Neuronal stem cell (in vitro differentiated cells): Measurements from ENCODE around the gene GLIS2.

Experiments used
- DNase-seq: peaks from one replicate; pipeline ENCODE4 v3.0.0-alpha.2; 2013; ENCODE audit warnings: low spot score
- H2AFZ ChIP-seq: one replicate; pipeline ENCODE4 v1.6.1; 2013; ENCODE audit warnings: mild to moderate bottlenecking, low read length, inconsistent platforms
- H2AK5ac ChIP-seq: 2 replicates; pipeline ENCODE4 v1.6.1; 2013; ENCODE audit warnings: low read depth, mild to moderate bottlenecking, inconsistent platforms, low read length, moderate library complexity, mixed read lengths
- H2BK120ac ChIP-seq: 2 replicates; pipeline ENCODE4 v1.6.1; 2013; ENCODE audit warnings: low read depth, mild to moderate bottlenecking, inconsistent platforms, low read length, moderate library complexity, mixed read lengths
- H2BK12ac ChIP-seq: one replicate; pipeline ENCODE4 v1.6.1; 2013; ENCODE audit warnings: low read length, inconsistent platforms
- H2BK15ac ChIP-seq: 2 replicates; pipeline ENCODE4 v1.6.1; 2013; ENCODE audit warnings: mild to moderate bottlenecking, low read length, inconsistent platforms, mixed read lengths
- H2BK5ac ChIP-seq: one replicate; pipeline ENCODE4 v1.6.1; 2013; ENCODE audit warnings: inconsistent platforms, mild to moderate bottlenecking, low read length, moderate library complexity
- H3K14ac ChIP-seq: one replicate; pipeline ENCODE4 v1.6.1; 2013; ENCODE audit warnings: low read length, inconsistent platforms
- H3K18ac ChIP-seq: 2 replicates; pipeline ENCODE4 v1.6.1; 2013; ENCODE audit warnings: low read length, inconsistent platforms
- H3K23ac ChIP-seq: 2 replicates; pipeline ENCODE4 v1.6.1; 2013; ENCODE audit warnings: low read depth, mild to moderate bottlenecking, mixed read lengths, low read length, inconsistent platforms; ENCODE audit not compliant: poor library complexity
- H3K27ac ChIP-seq: replicated peaks from 3 replicates; pipeline ENCODE4 v1.5.1; 2013; ENCODE audit warnings: low read length, inconsistent platforms
- H3K27me3 ChIP-seq, 3 experiments: 2 replicates each; pipeline ENCODE4 v1.6.1; 2013; ENCODE audit warnings: low read length in 3 of 3, mild to moderate bottlenecking in 2 of 3, inconsistent platforms in 1 of 3, low read depth in 1 of 3, mixed read lengths in 1 of 3, moderate library complexity in 1 of 3; ENCODE audit not compliant: control insufficient read depth in 3 of 3, insufficient read depth in 3 of 3
- H3K36me3 ChIP-seq, 2 donors: replicated peaks in 1 of 2; 2 replicates each; pipeline ENCODE4 v1.6.1; 2013; ENCODE audit warnings: low read length in 2 of 2; ENCODE audit not compliant: control insufficient read depth in 2 of 2, insufficient read depth in 2 of 2
- H3K4ac ChIP-seq: 2 replicates; pipeline ENCODE4 v1.6.1; 2013; ENCODE audit warnings: inconsistent platforms, mild to moderate bottlenecking, low read length, moderate library complexity
- H3K4me1 ChIP-seq, 2 donors: 1 replicate in 1 of 2; 2 replicates in 1 of 2; pipeline ENCODE4 v1.6.1; 2013; ENCODE audit warnings: low read length in 2 of 2, low read depth in 1 of 2; ENCODE audit not compliant: control insufficient read depth in 2 of 2, insufficient read depth in 1 of 2
- H3K4me2 ChIP-seq: one replicate; pipeline ENCODE4 v1.6.1; 2013; ENCODE audit warnings: mild to moderate bottlenecking, low read length, inconsistent platforms; ENCODE audit not compliant: insufficient read depth, poor library complexity, severe bottlenecking
- H3K4me3 ChIP-seq, 2 donors: 2 replicates each; pipeline ENCODE4 v1.5.1; 2013; ENCODE audit warnings: low read length in 2 of 2, mild to moderate bottlenecking in 2 of 2, inconsistent platforms in 1 of 2, moderate library complexity in 1 of 2
- H3K79me1 ChIP-seq: one replicate; pipeline ENCODE4 v1.6.1; 2013; ENCODE audit warnings: low read depth, mild to moderate bottlenecking, inconsistent platforms, low read length, moderate library complexity
- H3K9ac ChIP-seq: one replicate; pipeline ENCODE4 v1.6.1; 2013; ENCODE audit warnings: mild to moderate bottlenecking, low read depth, low read length, inconsistent platforms; ENCODE audit not compliant: poor library complexity
- H3K9me3 ChIP-seq, 2 donors: replicated peaks in 1 of 2; 2 replicates each; pipeline versions ENCODE3 to v1.6.1; 2013; ENCODE audit warnings: low read length in 2 of 2, mild to moderate bottlenecking in 2 of 2, inconsistent platforms in 1 of 2, low read depth in 1 of 2, mixed read lengths in 1 of 2, moderate library complexity in 1 of 2; ENCODE audit not compliant: control insufficient read depth in 2 of 2, insufficient read depth in 1 of 2
- H4K8ac ChIP-seq: one replicate; pipeline ENCODE4 v1.6.1; 2013; ENCODE audit warnings: low read depth, mild to moderate bottlenecking, inconsistent platforms, low read length, moderate library complexity
- H4K91ac ChIP-seq: one replicate; pipeline ENCODE4 v1.6.1; 2013; ENCODE audit warnings: low read length, low read depth, mild to moderate bottlenecking, inconsistent platforms; ENCODE audit not compliant: poor library complexity
- WGBS, 2 donors: extraction: QIAGEN DNeasy Blood & Tissue Kit; methylation state at CpG; one replicate each; pipeline ENCODE4 v1.1.7; 2013; ENCODE audit warnings: missing lambda C conversion rate in 2 of 2, mixed read lengths in 1 of 2; ENCODE audit not compliant: insufficient read length in 2 of 2, insufficient replicate concordance in 1 of 2; ENCODE audit errors: extremely low coverage in 2 of 2; 5-methylcytosine and 5-hydroxymethylcytosine counted together

Gene GLIS2

DNA sequence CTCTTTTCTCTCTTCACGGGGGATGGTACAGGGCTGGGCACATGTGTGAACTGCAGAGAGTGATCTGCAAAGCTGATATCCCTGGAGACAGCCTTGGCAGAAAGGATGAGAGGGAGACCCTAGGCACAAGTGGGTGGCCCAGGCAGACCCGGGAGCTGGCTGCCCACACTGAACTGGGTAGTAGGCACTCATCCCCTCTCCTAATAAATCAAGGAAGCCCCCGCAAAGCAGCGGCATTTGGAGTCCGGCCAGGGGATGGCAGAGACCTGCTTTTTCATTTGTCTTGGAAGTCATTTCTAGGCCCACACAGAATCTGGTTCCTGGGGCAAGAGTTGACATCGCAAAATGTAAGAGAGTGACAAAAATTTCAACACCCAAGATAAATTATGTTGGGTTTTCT lies 40.0 kb upstream of the GLIS2 start:
- H3K36me3 ChIP-seq, result no peaks in the 10 kb centered on the region
- no peak overlapping the region for H2AFZ ChIP-seq
- no peak overlapping the region for H3K18ac ChIP-seq
- no peak overlapping the region for H3K4ac ChIP-seq
- peaks cover 2 to 3% of the 10 kb centered on the region in 2 donors for H3K4me1 ChIP-seq
- H3K23ac ChIP-seq, result no peak overlapping the region
- H2AK5ac ChIP-seq, result no peak overlapping the region
- no peak overlapping the region for H2BK15ac ChIP-seq
- no peak overlapping the region for H3K27ac ChIP-seq
- no peak for DNase-seq
- H2BK5ac ChIP-seq, result no peak overlapping the region
- no CpG with 5 or more reads among the region's 6 CpGs for WGBS, 2 donors
- no peak overlapping the region for H2BK120ac ChIP-seq
- H3K9me3 ChIP-seq, result peaks cover under 1 to 4% of the 10 kb centered on the region in 2 donors
- no peak overlapping the region for H3K14ac ChIP-seq
- no peak overlapping the region for H3K4me3 ChIP-seq
- H3K79me1 ChIP-seq, result peaks cover 9% of the 10 kb centered on the region
- H3K4me2 ChIP-seq, result no peak overlapping the region
- no peak overlapping the region for H3K9ac ChIP-seq
- no peak overlapping the region for H2BK12ac ChIP-seq
- H4K91ac ChIP-seq, result no peak overlapping the region
- no peaks in the 10 kb centered on the region for H3K27me3 ChIP-seq
- no peak overlapping the region for H4K8ac ChIP-seq

DNA sequence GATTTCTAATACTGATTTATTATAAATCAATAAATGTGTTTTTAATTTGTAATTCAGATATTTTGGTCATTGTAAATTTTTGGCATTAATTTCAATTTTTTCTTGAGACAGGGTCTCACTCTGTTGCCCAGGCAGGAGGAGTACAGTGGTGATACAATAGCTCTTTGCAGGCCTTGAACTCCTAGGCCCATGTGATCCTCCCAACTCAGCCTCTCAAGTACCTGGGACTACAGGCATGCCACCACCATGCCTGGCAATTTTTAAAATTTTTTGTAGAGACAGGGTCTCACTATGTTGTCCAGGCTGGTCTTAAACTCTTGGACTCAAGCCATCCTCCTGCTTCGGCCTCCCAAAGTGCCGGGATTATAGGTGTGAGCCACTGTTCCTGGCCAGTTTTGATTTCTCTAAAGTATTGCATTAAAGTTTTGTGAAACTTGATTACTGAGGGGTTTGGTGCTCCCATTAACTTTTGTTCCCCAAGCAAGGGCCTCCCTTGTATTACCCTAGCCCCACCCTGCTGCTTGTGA lies 37.8 kb upstream of the GLIS2 start:
- Histone ChIP-seq H3K27me3 (no peaks in the 10 kb centered on the region), H3K4ac (no peak overlapping the region), H3K4me1 (no peaks in the 10 kb centered on the region), H2BK5ac (no peak overlapping the region), H3K14ac (no peak overlapping the region), H3K9ac (no peak overlapping the region), H4K8ac (no peak overlapping the region), H3K36me3 (no peaks in the 10 kb centered on the region), H3K23ac (no peak overlapping the region), H3K4me3 (no peak overlapping the region), H4K91ac (no peak overlapping the region), H2AK5ac (no peak overlapping the region), H3K27ac (no peak overlapping the region), H2AFZ (no peak overlapping the region), H3K9me3 (peaks cover 3 to 10% of the 10 kb centered on the region in 2 donors), H2BK120ac (no peak overlapping the region), H3K79me1 (peaks cover 1% of the 10 kb centered on the region), H3K18ac (no peak overlapping the region), H2BK15ac (no peak overlapping the region), H2BK12ac (no peak overlapping the region), H3K4me2 (no peak overlapping the region)
- no peak for DNase-seq
- WGBS, 2 donors, result no CpG with 5 or more reads among the region's 2 CpGs

DNA sequence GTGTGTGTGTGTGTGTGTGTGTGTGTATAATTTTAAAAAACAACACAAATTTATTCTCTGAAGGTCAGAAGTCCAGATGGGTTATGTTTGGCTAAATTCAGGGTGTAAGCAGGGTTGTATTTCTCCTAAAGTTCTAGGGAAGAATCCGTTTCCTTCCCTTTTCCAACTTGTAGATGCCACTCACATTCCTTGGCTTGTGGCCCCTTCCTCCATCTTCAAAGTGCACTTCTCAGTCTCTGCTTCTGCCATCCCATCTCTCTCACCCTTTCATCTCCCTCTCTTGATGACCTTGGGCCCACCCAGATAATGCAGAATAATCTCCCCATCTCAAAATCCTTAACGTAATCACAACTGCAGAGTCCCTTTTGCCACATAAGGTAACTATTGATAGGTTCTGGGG lies 35.2 kb upstream of the GLIS2 start:
- H3K4me2 ChIP-seq, result no peak overlapping the region
- no peak overlapping the region for H3K14ac ChIP-seq
- H2BK15ac ChIP-seq, result no peak overlapping the region
- no peak overlapping the region for H2AK5ac ChIP-seq
- no peaks in the 10 kb centered on the region for H3K4me1 ChIP-seq
- no peak overlapping the region for H3K23ac ChIP-seq
- H4K8ac ChIP-seq, result no peak overlapping the region
- no peak overlapping the region for H4K91ac ChIP-seq
- no peak for DNase-seq
- H2BK12ac ChIP-seq, result no peak overlapping the region
- peaks cover 5% of the 10 kb centered on the region for H3K79me1 ChIP-seq
- no peaks in the 10 kb centered on the region for H3K27me3 ChIP-seq
- no peak overlapping the region for H3K18ac ChIP-seq
- no peaks in the 10 kb centered on the region for H3K36me3 ChIP-seq
- H3K9ac ChIP-seq, result no peak overlapping the region
- H3K9me3 ChIP-seq, result peaks cover 3 to 10% of the 10 kb centered on the region in 2 donors
- H3K27ac ChIP-seq, result no peak overlapping the region
- no peak overlapping the region for H3K4ac ChIP-seq
- no peak overlapping the region for H3K4me3 ChIP-seq
- no CpG with 5 or more reads among the region's 2 CpGs for WGBS, 2 donors
- no peak overlapping the region for H2BK5ac ChIP-seq
- H2BK120ac ChIP-seq, result no peak overlapping the region
- no peak overlapping the region for H2AFZ ChIP-seq

DNA sequence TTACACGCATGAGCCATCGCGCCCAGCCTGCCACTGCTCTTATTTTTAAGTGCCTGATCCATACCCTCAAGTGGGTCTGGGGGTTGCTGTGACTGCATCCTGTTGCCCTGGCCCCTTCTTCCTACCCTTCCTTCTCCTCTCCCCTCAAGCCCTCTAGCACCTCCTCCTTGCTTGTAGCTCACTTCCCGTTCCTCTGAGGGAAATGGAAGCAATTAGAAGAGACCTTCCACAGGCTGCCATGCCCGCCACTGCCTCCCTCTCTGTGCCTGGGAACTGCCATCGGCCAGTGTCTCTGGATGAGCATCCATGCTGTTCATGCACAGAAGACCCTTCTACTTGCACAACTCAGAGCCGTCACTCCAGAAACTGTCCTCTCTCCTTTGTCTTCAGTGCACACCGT lies 32.4 kb upstream of the GLIS2 start:
- no peak overlapping the region for H2BK12ac ChIP-seq
- no peak overlapping the region for H2BK120ac ChIP-seq
- H3K27me3 ChIP-seq, result no peaks in the 10 kb centered on the region
- H3K4me3 ChIP-seq, result no peak overlapping the region
- no peak for DNase-seq
- no CpG with 5 or more reads among the region's 8 CpGs for WGBS, 2 donors
- H2BK5ac ChIP-seq, result no peak overlapping the region
- H3K14ac ChIP-seq, result no peak overlapping the region
- H3K9ac ChIP-seq, result no peak overlapping the region
- H3K27ac ChIP-seq, result no peak overlapping the region
- peak overlapping the region; percentile 89 for H2BK15ac ChIP-seq
- no peak overlapping the region for H3K4ac ChIP-seq
- H4K91ac ChIP-seq, result no peak overlapping the region
- H2AFZ ChIP-seq, result no peak overlapping the region
- peaks cover 0 to 2% of the 10 kb centered on the region in 2 donors for H3K4me1 ChIP-seq
- no peaks in the 10 kb centered on the region for H3K36me3 ChIP-seq
- peaks cover 4% of the 10 kb centered on the region for H3K79me1 ChIP-seq
- no peak overlapping the region for H3K23ac ChIP-seq
- H3K4me2 ChIP-seq, result no peak overlapping the region
- no peak overlapping the region for H2AK5ac ChIP-seq
- peaks cover 3 to 10% of the 10 kb centered on the region in 2 donors for H3K9me3 ChIP-seq
- H4K8ac ChIP-seq, result no peak overlapping the region
- H3K18ac ChIP-seq, result peak overlapping the region; percentile 52
